CD14-positive monocyte (primary cell): Measurements from ENCODE around the gene ABI1. TPM values are rescaled to one million over a fixed set of nuclear protein-coding genes. Genes with fewer than 3 reads are reported as not detected.

Experiments
- DNase-seq, 3 donors: peaks; one replicate each; pipeline ENCODE4 v3.0.0-alpha.2; 2011 to 2022
- H2AFZ ChIP-seq: 2 replicates; pipeline ENCODE4 v1.6.0; 2012; ENCODE audit warnings: mild to moderate bottlenecking, low read depth, low read length, inconsistent platforms; ENCODE audit not compliant: insufficient read depth, poor library complexity, severe bottlenecking
- H3K27ac ChIP-seq, 2 donors: 1 replicate in 1 of 2; 2 replicates in 1 of 2; pipeline ENCODE4 v1.5.1; 2012 to 2013; ENCODE audit warnings: low read length in 2 of 2, control low read depth in 1 of 2, inconsistent platforms in 1 of 2, low read depth in 1 of 2, mild to moderate bottlenecking in 1 of 2
- H3K27me3 ChIP-seq, 2 donors: one replicate each; pipeline versions ENCODE4 v1.6.0 to v1.6.1; 2011 to 2013; ENCODE audit warnings: low read length in 2 of 2; ENCODE audit not compliant: control insufficient read depth in 2 of 2, insufficient read depth in 2 of 2
- H3K36me3 ChIP-seq, 2 donors: replicated peaks in 1 of 2; 1 replicate in 1 of 2; 2 replicates in 1 of 2; pipeline versions ENCODE4 v1.5.1 to v1.6.1; 2012 to 2013; ENCODE audit warnings: low read length in 2 of 2, control low read depth in 1 of 2, inconsistent platforms in 1 of 2, mild to moderate bottlenecking in 1 of 2; ENCODE audit not compliant: insufficient read depth in 2 of 2, control insufficient read depth in 1 of 2
- H3K4me1 ChIP-seq, 2 donors: 1 replicate in 1 of 2; 2 replicates in 1 of 2; pipeline versions ENCODE4 v1.5.1 to v1.6.1; 2012 to 2013; ENCODE audit warnings: low read length in 2 of 2, control low read depth in 1 of 2, inconsistent platforms in 1 of 2, mild to moderate bottlenecking in 1 of 2, moderate library complexity in 1 of 2; ENCODE audit not compliant: insufficient read depth in 2 of 2, control insufficient read depth in 1 of 2
- H3K4me2 ChIP-seq: replicated peaks from 2 replicates; pipeline ENCODE3; 2012; ENCODE audit warnings: low read length, moderate library complexity, mild to moderate bottlenecking; ENCODE audit not compliant: poor library complexity, severe bottlenecking; ENCODE audit errors: extremely low read depth
- H3K4me3 ChIP-seq, 3 experiments: fragments of 200-600 bp in 1 of 3; sonication (generic) in 1 of 3; replicated peaks in 1 of 3; 1 replicate in 2 of 3; 2 replicates in 1 of 3; pipeline ENCODE4 v1.5.1; 2011 to 2013; ENCODE audit warnings: low read length in 3 of 3, mild to moderate bottlenecking in 3 of 3, control low read depth in 2 of 3, low read depth in 2 of 3, inconsistent platforms in 1 of 3, moderate library complexity in 1 of 3
- H3K79me2 ChIP-seq: 2 replicates; pipeline ENCODE4 v1.6.0; 2012; ENCODE audit warnings: mild to moderate bottlenecking, control low read depth, inconsistent platforms, low read length, moderate library complexity; ENCODE audit not compliant: insufficient read depth
- H3K9ac ChIP-seq: 2 replicates; pipeline ENCODE4 v1.6.0; 2017; ENCODE audit warnings: low read length, mild to moderate bottlenecking; ENCODE audit not compliant: insufficient read depth, poor library complexity, severe bottlenecking
- H3K9me3 ChIP-seq, 2 donors: replicated peaks in 1 of 2; 1 replicate in 1 of 2; 2 replicates in 1 of 2; pipeline versions ENCODE4 v1.5.1 to v1.6.1; 2012 to 2013; ENCODE audit warnings: low read length in 2 of 2, control low read depth in 1 of 2; ENCODE audit not compliant: control insufficient read depth in 1 of 2, insufficient read depth in 1 of 2
- H4K20me1 ChIP-seq: 2 replicates; pipeline ENCODE4 v1.6.0; 2012; ENCODE audit warnings: mild to moderate bottlenecking, low read length, control low read depth, moderate library complexity; ENCODE audit not compliant: insufficient read depth
- H3K27ac Mint-ChIP-seq, 7 donors: one replicate each; pipeline ENCODE4 v1.8.0; 2020; ENCODE audit warnings: mild to moderate bottlenecking in 7 of 7, mixed read lengths in 7 of 7, moderate library complexity in 6 of 7, inconsistent platforms in 2 of 7
- H3K27me3 Mint-ChIP-seq, 3 donors: one replicate each; pipeline ENCODE4 v1.8.0; 2021 to 2022; ENCODE audit warnings: low read depth in 3 of 3, mild to moderate bottlenecking in 3 of 3, mixed read lengths in 3 of 3, moderate library complexity in 3 of 3, inconsistent platforms in 1 of 3
- H3K36me3 Mint-ChIP-seq, 2 donors: one replicate each; pipeline ENCODE4 v1.8.0; 2020; ENCODE audit warnings: mixed read lengths in 2 of 2, inconsistent platforms in 1 of 2, mild to moderate bottlenecking in 1 of 2
- H3K4me1 Mint-ChIP-seq: one replicate; pipeline ENCODE4 v1.8.0; 2020; ENCODE audit warnings: mild to moderate bottlenecking, mixed read lengths
- H3K4me3 Mint-ChIP-seq, 2 donors: one replicate each; pipeline ENCODE4 v1.8.0; 2020; ENCODE audit warnings: mild to moderate bottlenecking in 2 of 2, mixed read lengths in 2 of 2, moderate library complexity in 1 of 2
- H3K9me3 Mint-ChIP-seq, 7 donors: one replicate each; pipeline ENCODE4 v1.8.0; 2020 to 2022; ENCODE audit warnings: mixed read lengths in 7 of 7, mild to moderate bottlenecking in 6 of 7, moderate library complexity in 6 of 7, inconsistent platforms in 2 of 7
- CTCF ChIP-seq: fragments of 200-600 bp; IDR thresholded peaks from one replicate; pipeline ENCODE4 v1.8.0; 2022; ENCODE audit warnings: antibody characterized with exemption, mild to moderate bottlenecking
- WGBS: methylation state at CpG from one replicate; pipeline ENCODE4 v1.1.5; 2013; ENCODE audit warnings: missing lambda C conversion rate; ENCODE audit not compliant: insufficient coverage; 5-methylcytosine and 5-hydroxymethylcytosine counted together
- intact Hi-C, 2 donors: fragments of 100-400 bp; cut with micrococcal nuclease; formaldehyde crosslinking; loops; one replicate each; pipeline versions ENCODE4 v1.15.0 to v1.15.1; 2023
- polyA plus RNA-seq, 3 donors: library from polyadenylated mRNA; depleted of rRNA in 1 of 3; unstranded in 2 of 3; stranded (reverse) in 1 of 3; fragments of 300-500 nt in 2 of 3; fragments of >200 nt in 1 of 3; fragmentation: Illumina TruSeq in 2 of 3; gene quantifications; 1 replicate in 2 of 3; 2 replicates in 1 of 3; pipeline ENCODE4 v1.2.3, GENCODE V29; 2012 to 2021

ABI1 gene
- polyA plus RNA-seq, 3 donors, result 39.8 to 77.2 (median 61.5) TPM

- intact Hi-C loops, result no loop called here
- WGBS, result 100% methylated on average over 2 of the region's 4 CpGs
- no peak for DNase-seq
- H2AFZ ChIP-seq, result no peak overlapping the region
- no peak overlapping the region for H3K9ac ChIP-seq
- Mint-ChIP-seq H3K4me1 (peaks cover 6% of the 10 kb centered on the region), H3K27me3 (no peaks in the 10 kb centered on the region), H3K27ac (peak overlapping the region in 2 of 7 donors; percentile 18 to 21), H3K9me3 (no peaks in the 10 kb centered on the region), H3K36me3 (peaks cover 39 to 59% of the 10 kb centered on the region in 2 donors), H3K4me3 (no peak overlapping the region)
- H3K79me2 ChIP-seq, result peaks cover 5% of the 10 kb centered on the region
- TF ChIP-seq CTCF, result no peak
- peak overlapping the region in 1 of 2 donors; percentile 11 for H3K27ac ChIP-seq
- H3K27me3 ChIP-seq, result no peaks in the 10 kb centered on the region
- H3K4me3 ChIP-seq, result no peak overlapping the region
- no peak overlapping the region for H3K4me2 ChIP-seq
- H3K4me1 ChIP-seq, result peaks cover 7 to 10% of the 10 kb centered on the region in 2 donors
- H3K36me3 ChIP-seq, result peaks cover 29 to 71% of the 10 kb centered on the region in 2 donors
- peaks cover 12% of the 10 kb centered on the region for H4K20me1 ChIP-seq
- H3K9me3 ChIP-seq, result no peaks in the 10 kb centered on the region
Observed at GRCh38 chr10:26759008-26759407, 101.8 kb downstream of the ABI1 start.

GRCh38 chr10:26755443-26755903 lies 105.3 kb downstream of the ABI1 start:
- H3K36me3 Mint-ChIP-seq, result peaks cover 45 to 46% of the 10 kb centered on the region in 2 donors
- Histone ChIP-seq H3K36me3 (peaks cover 29 to 72% of the 10 kb centered on the region in 2 donors), H3K4me3 (no peak overlapping the region), H3K9ac (no peak overlapping the region), H3K27ac (peak overlapping the region in 1 of 2 donors; percentile 67), H4K20me1 (peaks cover 18% of the 10 kb centered on the region), H3K79me2 (peaks cover 5% of the 10 kb centered on the region), H3K4me2 (peak overlapping the region; percentile 28), H3K27me3 (no peaks in the 10 kb centered on the region), H2AFZ (no peak overlapping the region), H3K9me3 (no peaks in the 10 kb centered on the region), H3K4me1 (peaks cover 7 to 10% of the 10 kb centered on the region in 2 donors)
- peaks cover 6% of the 10 kb centered on the region for H3K4me1 Mint-ChIP-seq
- DNase-seq, result peak; percentile 6 to 40 (median 20)
- H3K4me3 Mint-ChIP-seq, result peak overlapping the region in 1 of 2 donors; percentile 72
- intact Hi-C loops, result no loop called here
- no CpG with 5 or more reads among the region's 4 CpGs for WGBS
- H3K27ac Mint-ChIP-seq, result peak overlapping the region in 6 of 7 donors; percentile 8 to 87 (median 74)
- no peaks in the 10 kb centered on the region for H3K9me3 Mint-ChIP-seq
- no peak for TF ChIP-seq CTCF
- H3K27me3 Mint-ChIP-seq, result no peaks in the 10 kb centered on the region
